GM12878 (cell line): ENCODE results near the gene VIPR2.

Experiments used
- BRCA1 ChIP-seq: IDR thresholded peaks from 2 replicates; pipeline ENCODE4 v1.6.1; 2011; ENCODE audit warnings: low read depth, low read length, improper control_type of control experiment
- CTCF ChIP-seq, 3 experiments: IDR thresholded peaks in 2 of 3; conservative IDR thresholded peaks in 1 of 3; 2 replicates each; pipeline ENCODE4 v1.5.1; 2011; ENCODE audit warnings: low read depth in 3 of 3, low read length in 3 of 3, mild to moderate bottlenecking in 3 of 3, control low read depth in 2 of 3, moderate library complexity in 2 of 3, inconsistent platforms in 1 of 3, mixed read lengths in 1 of 3; ENCODE audit not compliant: control insufficient read depth in 2 of 3, insufficient read depth in 1 of 3; ENCODE audit errors: extremely low read depth in 1 of 3
- FOXK2 ChIP-seq: fragments of 450-650 bp; IDR thresholded peaks from 2 replicates; pipeline ENCODE4 v1.6.1; 2017; ENCODE audit warnings: mild to moderate bottlenecking, moderate library complexity
- KAT2A ChIP-seq: conservative IDR thresholded peaks from 2 replicates; pipeline ENCODE4 v1.6.1; 2011; ENCODE audit warnings: low read depth, low read length; ENCODE audit not compliant: control insufficient read depth
- POLR2A ChIP-seq: IDR thresholded peaks from 2 replicates; pipeline ENCODE4 v1.6.1; 2011; ENCODE audit warnings: low read depth, mild to moderate bottlenecking, low read length
- RAD21 ChIP-seq: IDR thresholded peaks from 2 replicates; pipeline ENCODE4 v1.6.1; 2011; ENCODE audit warnings: mild to moderate bottlenecking, low read depth, low read length, moderate library complexity; ENCODE audit not compliant: insufficient read depth
- REST ChIP-seq: IDR thresholded peaks from 2 replicates; pipeline ENCODE4 v1.6.1; 2012; ENCODE audit warnings: mild to moderate bottlenecking, low read depth, low read length
- SRF ChIP-seq, 2 experiments: IDR thresholded peaks; 2 replicates each; pipeline ENCODE4 v1.6.1; 2011; ENCODE audit warnings: low read depth in 2 of 2, low read length in 2 of 2, mild to moderate bottlenecking in 1 of 2, moderate library complexity in 1 of 2
- TARDBP ChIP-seq: IDR thresholded peaks from 2 replicates; pipeline ENCODE4 v1.6.1; 2016; ENCODE audit warnings: borderline replicate concordance
- ZNF384 ChIP-seq: IDR thresholded peaks from 2 replicates; pipeline ENCODE4 v1.6.1; 2012; ENCODE audit warnings: low read depth, mild to moderate bottlenecking, low read length, improper control_type of control experiment, borderline replicate concordance

- TF ChIP-seq BRCA1, result no peak
- TF ChIP-seq KAT2A, result no peak
- TF ChIP-seq CTCF (IDR thresholded peaks at IDR 0.05 in 2 of 3, conservative IDR thresholded peaks at IDR 0.05 in 1 of 3; ENCODE audit: control insufficient read depth in 2 of 3, extremely low read depth in 1 of 3, insufficient read depth in 1 of 3, low read depth in 3 of 3, low read length in 3 of 3), result no peak
- no peak for TF ChIP-seq ZNF384
- TF ChIP-seq REST, result no peak
- TF ChIP-seq RAD21, result no peak
- no peak for TF ChIP-seq TARDBP
- TF ChIP-seq POLR2A, result no peak
- no peak for TF ChIP-seq FOXK2
- no peak for TF ChIP-seq SRF (IDR thresholded peaks at IDR 0.05; ENCODE audit: low read depth in 2 of 2, low read length in 2 of 2)
These were observed 27.9 kb downstream of the VIPR2 start for GRCh38 chr7:159116581-159117339.
